ENCODE measurements around the gene MRPL52.

The MRPL52 gene

DNA sequence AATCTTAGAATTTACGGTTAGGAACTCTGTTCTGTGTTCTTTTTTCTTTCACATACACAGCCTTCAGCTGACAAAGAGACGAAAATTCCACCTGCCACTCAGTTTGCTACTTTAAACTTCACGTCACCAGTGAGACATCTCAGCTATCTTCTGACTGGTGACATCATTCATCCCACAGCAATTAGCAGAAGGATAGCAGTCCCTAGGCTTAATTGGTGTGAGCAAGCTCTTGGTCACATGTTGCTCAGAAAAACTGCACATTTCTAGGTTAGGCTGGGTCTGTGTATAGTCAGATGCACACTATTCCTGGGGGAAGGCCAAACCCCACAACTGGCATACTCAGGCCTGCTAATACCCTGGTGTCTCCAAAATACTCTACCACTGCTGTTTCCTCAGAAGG is 38.4 kb upstream of the MRPL52 start (continued):
- TF ChIP-seq ZNF19 (tag by site-specific recombination; IDR thresholded peaks at IDR 0.05; ENCODE audit: low read depth) (no peak), KLF8 (tag by site-specific recombination; IDR thresholded peaks at IDR 0.05) (peak; percentile 47; the same call in 1 of the 2 replicates), ZNF433 (tag by site-specific recombination; IDR thresholded peaks at IDR 0.05; ENCODE audit: low read depth) (no peak), ZNF621 (tag by site-specific recombination; IDR thresholded peaks at IDR 0.05) (no peak), ZNF391 (tag by site-specific recombination; IDR thresholded peaks at IDR 0.05; ENCODE audit: borderline replicate concordance, low read depth) (no peak), ZBTB7A (tag by site-specific recombination; IDR thresholded peaks at IDR 0.05; ENCODE audit: low read depth) (no peak), SP7 (tag by site-specific recombination; IDR thresholded peaks at IDR 0.05) (peak; percentile 63), ZNF366 (tag by site-specific recombination; conservative IDR thresholded peaks at IDR 0.05) (peak; percentile 79), ZNF10 (tag by site-specific recombination; IDR thresholded peaks at IDR 0.05) (0 out of 2 replicates have a peak, but pooled peaks have one; percentile 16), ZNF335 (tag by site-specific recombination; conservative IDR thresholded peaks at IDR 0.05) (0 out of 2 replicates have a peak, but pooled peaks have one; percentile 22), ZNF777 (tag by site-specific recombination; IDR thresholded peaks at IDR 0.05; ENCODE audit: borderline replicate concordance) (no peak), TRIM28 (IDR thresholded peaks at IDR 0.05; ENCODE audit: borderline replicate concordance, low read length) (no peak), ZNF544 (tag by site-specific recombination; IDR thresholded peaks at IDR 0.05) (no peak)
- TF ChIP-seq, protein P1, sequence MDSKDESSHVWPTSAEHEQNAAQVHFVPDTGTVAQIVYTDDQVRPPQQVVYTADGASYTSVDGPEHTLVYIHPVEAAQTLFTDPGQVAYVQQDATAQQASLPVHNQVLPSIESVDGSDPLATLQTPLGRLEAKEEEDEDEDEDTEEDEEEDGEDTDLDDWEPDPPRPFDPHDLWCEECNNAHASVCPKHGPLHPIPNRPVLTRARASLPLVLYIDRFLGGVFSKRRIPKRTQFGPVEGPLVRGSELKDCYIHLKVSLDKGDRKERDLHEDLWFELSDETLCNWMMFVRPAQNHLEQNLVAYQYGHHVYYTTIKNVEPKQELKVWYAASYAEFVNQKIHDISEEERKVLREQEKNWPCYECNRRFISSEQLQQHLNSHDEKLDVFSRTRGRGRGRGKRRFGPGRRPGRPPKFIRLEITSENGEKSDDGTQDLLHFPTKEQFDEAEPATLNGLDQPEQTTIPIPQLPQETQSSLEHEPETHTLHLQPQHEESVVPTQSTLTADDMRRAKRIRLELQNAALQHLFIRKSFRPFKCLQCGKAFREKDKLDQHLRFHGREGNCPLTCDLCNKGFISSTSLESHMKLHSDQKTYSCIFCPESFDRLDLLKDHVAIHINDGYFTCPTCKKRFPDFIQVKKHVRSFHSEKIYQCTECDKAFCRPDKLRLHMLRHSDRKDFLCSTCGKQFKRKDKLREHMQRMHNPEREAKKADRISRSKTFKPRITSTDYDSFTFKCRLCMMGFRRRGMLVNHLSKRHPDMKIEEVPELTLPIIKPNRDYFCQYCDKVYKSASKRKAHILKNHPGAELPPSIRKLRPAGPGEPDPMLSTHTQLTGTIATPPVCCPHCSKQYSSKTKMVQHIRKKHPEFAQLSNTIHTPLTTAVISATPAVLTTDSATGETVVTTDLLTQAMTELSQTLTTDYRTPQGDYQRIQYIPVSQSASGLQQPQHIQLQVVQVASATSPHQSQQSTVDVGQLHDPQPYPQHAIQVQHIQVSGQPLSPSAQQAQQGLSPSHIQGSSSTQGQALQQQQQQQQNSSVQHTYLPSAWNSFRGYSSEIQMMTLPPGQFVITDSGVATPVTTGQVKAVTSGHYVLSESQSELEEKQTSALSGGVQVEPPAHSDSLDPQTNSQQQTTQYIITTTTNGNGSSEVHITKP (tag by site-specific recombination; IDR thresholded peaks at IDR 0.05), result no peak; the same call in 1 of the 2 replicates
- TF ChIP-seq, protein P2, sequence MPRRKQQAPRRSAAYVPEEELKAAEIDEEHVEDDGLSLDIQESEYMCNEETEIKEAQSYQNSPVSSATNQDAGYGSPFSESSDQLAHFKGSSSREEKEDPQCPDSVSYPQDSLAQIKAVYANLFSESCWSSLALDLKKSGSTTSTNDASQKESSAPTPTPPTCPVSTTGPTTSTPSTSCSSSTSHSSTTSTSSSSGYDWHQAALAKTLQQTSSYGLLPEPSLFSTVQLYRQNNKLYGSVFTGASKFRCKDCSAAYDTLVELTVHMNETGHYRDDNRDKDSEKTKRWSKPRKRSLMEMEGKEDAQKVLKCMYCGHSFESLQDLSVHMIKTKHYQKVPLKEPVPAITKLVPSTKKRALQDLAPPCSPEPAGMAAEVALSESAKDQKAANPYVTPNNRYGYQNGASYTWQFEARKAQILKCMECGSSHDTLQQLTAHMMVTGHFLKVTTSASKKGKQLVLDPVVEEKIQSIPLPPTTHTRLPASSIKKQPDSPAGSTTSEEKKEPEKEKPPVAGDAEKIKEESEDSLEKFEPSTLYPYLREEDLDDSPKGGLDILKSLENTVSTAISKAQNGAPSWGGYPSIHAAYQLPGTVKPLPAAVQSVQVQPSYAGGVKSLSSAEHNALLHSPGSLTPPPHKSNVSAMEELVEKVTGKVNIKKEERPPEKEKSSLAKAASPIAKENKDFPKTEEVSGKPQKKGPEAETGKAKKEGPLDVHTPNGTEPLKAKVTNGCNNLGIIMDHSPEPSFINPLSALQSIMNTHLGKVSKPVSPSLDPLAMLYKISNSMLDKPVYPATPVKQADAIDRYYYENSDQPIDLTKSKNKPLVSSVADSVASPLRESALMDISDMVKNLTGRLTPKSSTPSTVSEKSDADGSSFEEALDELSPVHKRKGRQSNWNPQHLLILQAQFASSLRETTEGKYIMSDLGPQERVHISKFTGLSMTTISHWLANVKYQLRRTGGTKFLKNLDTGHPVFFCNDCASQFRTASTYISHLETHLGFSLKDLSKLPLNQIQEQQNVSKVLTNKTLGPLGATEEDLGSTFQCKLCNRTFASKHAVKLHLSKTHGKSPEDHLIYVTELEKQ (tag by site-specific recombination; IDR thresholded peaks at IDR 0.05; ENCODE audit: borderline replicate concordance), result peak; percentile 75; the same call in 1 of the 2 replicates
- TF ChIP-seq, protein P3, sequence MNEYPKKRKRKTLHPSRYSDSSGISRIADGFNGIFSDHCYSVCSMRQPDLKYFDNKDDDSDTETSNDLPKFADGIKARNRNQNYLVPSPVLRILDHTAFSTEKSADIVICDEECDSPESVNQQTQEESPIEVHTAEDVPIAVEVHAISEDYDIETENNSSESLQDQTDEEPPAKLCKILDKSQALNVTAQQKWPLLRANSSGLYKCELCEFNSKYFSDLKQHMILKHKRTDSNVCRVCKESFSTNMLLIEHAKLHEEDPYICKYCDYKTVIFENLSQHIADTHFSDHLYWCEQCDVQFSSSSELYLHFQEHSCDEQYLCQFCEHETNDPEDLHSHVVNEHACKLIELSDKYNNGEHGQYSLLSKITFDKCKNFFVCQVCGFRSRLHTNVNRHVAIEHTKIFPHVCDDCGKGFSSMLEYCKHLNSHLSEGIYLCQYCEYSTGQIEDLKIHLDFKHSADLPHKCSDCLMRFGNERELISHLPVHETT (tag by site-specific recombination; IDR thresholded peaks at IDR 0.05), result peak; percentile 48; the same call in 1 of the 2 replicates
- TF ChIP-seq, protein P4, sequence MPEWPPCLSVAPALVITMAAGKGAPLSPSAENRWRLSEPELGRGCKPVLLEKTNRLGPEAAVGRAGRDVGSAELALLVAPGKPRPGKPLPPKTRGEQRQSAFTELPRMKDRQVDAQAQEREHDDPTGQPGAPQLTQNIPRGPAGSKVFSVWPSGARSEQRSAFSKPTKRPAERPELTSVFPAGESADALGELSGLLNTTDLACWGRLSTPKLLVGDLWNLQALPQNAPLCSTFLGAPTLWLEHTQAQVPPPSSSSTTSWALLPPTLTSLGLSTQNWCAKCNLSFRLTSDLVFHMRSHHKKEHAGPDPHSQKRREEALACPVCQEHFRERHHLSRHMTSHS (tag by site-specific recombination; IDR thresholded peaks at IDR 0.05), result no peak
- TF ChIP-seq, protein P5, sequence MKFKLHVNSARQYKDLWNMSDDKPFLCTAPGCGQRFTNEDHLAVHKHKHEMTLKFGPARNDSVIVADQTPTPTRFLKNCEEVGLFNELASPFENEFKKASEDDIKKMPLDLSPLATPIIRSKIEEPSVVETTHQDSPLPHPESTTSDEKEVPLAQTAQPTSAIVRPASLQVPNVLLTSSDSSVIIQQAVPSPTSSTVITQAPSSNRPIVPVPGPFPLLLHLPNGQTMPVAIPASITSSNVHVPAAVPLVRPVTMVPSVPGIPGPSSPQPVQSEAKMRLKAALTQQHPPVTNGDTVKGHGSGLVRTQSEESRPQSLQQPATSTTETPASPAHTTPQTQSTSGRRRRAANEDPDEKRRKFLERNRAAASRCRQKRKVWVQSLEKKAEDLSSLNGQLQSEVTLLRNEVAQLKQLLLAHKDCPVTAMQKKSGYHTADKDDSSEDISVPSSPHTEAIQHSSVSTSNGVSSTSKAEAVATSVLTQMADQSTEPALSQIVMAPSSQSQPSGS (tag by site-specific recombination; IDR thresholded peaks at IDR 0.05; ENCODE audit: low read depth), result peak; percentile 94
